8988T (cell line): ENCODE results near the gene SEC22A.

Source experiments
- DNase-seq: peaks from one replicate; pipeline ENCODE4 v3.0.0; 2011

SEC22A gene, protein sequence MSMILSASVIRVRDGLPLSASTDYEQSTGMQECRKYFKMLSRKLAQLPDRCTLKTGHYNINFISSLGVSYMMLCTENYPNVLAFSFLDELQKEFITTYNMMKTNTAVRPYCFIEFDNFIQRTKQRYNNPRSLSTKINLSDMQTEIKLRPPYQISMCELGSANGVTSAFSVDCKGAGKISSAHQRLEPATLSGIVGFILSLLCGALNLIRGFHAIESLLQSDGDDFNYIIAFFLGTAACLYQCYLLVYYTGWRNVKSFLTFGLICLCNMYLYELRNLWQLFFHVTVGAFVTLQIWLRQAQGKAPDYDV

DNA sequence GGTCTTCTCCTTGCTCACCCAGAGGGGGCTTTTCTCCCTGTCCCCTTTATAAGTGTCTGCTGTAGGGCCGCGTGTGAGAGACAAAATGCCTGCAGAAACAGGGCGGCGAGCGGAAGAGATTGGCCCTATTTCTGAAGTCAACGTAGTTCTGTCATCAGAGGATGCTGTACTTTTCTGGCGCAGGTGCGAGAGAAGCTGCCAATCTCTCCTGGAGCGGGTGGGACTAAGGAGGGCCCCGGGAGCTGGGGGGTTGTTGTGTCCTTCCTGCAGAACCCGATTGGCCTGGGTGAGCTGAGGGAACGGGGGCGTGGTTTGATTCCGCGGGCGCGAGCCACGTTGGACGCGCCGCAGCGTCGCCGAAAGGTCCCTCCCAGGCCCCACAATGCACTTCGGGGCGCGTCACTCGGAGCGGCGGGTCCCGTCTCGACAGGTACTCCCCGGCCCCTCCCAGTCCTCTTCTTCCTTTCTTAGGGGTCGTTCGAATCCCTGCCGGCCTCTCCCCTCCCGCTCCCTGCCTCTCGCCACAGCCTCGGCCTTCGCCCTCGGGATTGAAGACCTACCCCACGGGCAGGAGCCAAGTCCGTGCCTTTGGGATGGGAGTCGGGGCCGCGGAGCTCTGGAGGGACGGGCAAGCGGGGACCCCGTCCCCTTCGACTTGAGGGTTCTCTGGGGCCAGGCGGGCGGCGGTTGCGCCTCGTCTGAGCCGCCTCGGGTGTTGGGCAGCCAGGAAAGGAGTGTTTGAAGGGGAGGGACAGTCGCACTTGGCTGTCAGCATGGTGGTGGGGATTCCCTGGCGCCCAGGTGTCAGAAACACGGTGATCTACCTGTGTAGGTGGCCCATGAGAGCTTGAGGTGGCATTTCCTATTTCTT, at the start of gene SEC22A:
Gene SEC22A, plus strand, starts transcription at position 387 of the 871 bp plus-strand sequence. CDS start 7,275 bp downstream, outside the sequence.
- DNase-seq = peak; percentile 69

- DNase-seq = no peak
Measured at GRCh38 chr3:123152687-123153086, 49.1 kb upstream of the SEC22A start.

DNA sequence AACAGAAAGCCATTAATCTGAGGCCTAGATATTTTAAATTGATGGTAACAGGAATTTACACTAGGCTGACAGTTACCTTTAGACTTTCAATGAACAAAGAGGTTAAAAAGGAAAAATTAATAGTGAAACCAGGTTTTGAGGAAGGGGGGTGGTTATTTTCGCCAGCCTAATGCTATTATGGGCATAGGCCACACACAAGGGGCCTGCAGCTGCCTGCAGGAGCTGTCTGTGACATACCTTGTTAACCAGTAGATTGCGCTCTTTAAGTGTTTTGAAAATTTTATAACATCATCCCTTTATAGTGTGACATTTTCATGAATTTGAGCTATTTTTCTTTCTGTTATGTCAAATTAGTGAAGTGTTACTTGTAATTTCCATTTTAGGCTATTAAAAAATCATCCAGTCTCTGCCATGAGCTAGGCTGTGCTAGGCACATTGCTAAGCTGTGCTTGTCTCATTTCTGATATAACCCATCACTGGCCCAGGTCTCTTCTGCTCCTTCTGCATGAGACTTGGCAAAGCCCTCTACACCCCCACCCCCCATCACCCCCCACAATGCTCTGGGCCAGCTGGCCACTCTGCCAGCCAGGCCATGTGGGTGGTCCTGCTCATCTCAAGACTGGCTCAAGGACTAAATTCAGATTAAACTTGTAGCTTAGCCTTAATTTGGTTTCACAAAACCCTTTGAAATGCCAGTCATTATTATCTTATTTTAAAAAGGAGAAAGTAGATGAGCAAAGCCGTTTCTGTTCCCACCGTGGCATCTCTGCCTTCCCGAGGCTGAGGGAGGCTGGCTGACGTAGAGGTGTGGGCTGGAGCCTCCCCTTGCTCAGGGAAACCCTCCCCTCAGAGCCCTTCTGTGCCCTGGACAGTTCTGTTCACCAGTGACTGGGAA, 48.4 kb upstream of the SEC22A start:
- no peak for DNase-seq

DNA sequence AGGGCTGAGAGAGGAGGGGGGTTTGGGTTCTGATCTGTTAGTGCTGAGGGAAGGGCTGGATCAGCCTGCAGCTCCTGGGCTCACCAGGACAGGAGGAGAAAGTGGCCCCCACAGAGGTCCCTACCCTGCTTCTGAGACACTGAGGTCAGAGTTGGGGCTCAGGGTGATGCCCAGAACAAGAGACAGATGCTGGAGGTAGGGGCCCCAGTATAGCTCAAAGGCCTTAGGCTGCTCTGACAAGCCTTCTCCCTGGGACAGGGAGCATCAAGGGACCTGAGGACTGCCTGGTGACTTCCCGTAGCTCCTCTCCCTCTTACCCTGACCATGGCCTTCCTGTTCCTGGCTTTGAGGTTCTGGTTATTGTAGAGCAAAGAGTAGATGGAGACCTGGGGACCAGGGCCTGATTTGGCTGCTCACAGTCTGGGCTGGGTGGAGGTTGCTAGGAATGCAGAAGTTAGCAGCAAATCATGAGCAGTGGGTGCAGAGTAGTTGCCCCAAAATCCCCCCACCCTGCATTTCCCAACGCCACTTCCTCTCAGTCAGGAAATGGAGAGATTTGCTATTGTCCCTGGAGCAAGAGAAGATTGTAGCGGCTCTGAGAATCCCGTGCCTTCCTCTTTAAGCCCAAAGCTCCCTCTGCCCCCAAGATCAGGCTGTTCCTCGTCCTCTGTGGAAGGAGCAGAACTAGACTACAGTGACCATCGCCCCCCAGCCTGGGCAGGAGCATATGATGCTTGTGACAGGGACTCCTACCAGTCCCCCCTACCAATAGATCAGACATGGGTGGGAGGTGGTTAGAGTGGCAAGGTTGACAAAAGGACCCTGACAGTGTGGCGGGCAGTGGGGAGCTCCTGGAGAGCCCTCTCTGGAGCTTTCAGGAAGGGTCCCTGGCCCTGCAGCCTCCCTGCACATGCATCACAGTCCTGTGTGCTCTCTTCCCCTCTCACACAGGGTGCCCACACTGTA, 47.4 kb upstream of the SEC22A start:
- no peak for DNase-seq

DNA sequence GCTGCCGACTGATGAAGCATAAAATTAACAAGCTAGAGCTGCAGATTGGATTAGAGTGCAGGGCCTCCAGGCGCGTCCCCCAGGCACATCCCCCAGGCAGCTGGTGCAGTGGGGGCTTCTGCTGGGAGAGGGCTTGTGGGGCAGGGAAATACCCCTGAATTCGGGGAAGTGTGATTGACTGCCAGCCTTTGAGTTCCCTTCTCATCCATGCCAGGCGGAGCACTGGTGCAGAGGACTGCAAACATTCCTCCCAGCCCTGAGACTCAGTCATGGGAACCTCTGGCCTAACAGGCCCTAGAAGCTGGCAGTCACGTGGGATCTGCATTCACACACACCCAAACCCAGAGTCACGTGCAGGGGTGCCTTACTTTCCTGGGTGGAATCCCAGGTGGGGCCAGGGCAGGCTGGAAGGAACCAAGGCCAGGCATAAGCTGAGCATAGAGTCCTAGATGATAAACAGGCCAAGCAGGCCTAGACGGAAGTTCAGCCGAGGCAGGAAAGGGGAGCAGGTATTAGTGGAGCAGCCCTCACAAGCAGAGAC, 46.2 kb upstream of the SEC22A start:
- no peak for DNase-seq

GRCh38 chr3:123156276-123156995, 45.3 kb upstream of the SEC22A start:
- no peak for DNase-seq

- no peak for DNase-seq
Measured at GRCh38 chr3:123157209-123157597, 44.5 kb upstream of the SEC22A start.

GRCh38 chr3:123157598-123158287, 44.0 kb upstream of the SEC22A start:
- DNase-seq = no peak

DNA sequence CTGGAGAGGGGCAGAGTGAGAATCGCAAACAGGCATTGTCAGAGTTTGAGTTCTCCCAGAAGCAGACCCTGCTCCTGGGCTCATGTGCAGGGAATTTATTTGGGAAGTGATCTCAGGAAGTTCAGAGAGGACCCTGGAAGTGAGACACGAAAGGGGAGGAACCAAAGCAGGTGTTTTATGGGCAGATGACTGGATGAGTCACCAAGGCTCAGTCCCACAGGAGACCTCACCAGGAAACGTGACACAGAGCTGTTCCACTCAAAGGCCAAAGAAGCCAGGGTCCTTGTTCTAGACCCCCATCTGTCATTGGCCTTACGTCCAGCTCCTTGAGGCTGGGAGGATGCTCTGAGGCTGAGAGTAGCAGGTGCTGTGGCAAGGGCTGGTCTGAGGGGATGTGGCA, 43.4 kb upstream of the SEC22A start:
- DNase-seq = no peak

- DNase-seq = no peak
Measured at GRCh38 chr3:123158899-123159390, 42.8 kb upstream of the SEC22A start.

GRCh38 chr3:123159926-123160635, 41.7 kb upstream of the SEC22A start:
- DNase-seq = no peak

DNA sequence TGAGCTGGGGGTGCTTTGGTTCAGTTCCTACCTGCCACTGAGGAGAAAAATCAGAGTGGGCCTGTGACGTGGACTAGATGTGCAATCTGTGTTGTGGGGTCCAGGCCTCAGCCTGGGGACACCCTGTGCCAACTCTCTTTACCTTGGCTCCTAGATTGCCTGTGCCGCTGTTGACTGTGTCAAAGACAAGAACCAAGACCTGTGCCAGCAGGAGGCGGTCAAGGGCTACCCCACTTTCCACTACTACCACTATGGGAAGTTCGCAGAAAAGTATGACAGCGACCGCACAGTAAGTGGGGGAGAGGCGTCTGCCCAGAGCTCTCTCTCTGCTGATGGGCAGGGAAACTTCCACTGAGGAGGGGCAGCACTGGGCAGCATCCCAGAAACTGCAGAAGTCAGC, 40.6 kb upstream of the SEC22A start:
- DNase-seq = no peak

GRCh38 chr3:123163141-123163540, 38.6 kb upstream of the SEC22A start:
- DNase-seq = no peak

- no peak for DNase-seq
Measured at GRCh38 chr3:123165163-123165562, 36.6 kb upstream of the SEC22A start.

DNA sequence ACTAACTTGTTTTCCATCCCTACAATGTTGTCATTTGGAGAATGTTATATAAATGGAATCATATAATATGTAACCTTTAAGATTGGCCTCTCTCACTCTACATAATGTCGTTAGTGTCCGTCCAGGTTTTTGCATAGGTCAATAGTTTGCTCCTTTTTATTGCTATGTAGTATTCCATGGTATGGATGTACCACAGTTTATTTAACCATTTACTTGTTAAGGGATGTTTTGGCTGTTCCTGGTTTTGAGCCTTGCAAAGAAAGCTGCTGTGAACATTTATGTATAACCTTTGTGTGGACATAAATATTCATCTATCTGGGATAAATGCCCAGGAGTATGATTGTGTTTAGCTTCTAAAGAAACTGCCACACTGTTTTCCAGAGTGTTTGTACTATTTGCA, 34.1 kb upstream of the SEC22A start:
- DNase-seq = no peak

GRCh38 chr3:123168122-123168521, 33.6 kb upstream of the SEC22A start:
- no peak for DNase-seq

- no peak for DNase-seq
Measured at GRCh38 chr3:123168605-123169004, 33.1 kb upstream of the SEC22A start.

- DNase-seq = no peak
Measured at GRCh38 chr3:123169492-123169929, 32.2 kb upstream of the SEC22A start.

GRCh38 chr3:123169930-123170329, 31.8 kb upstream of the SEC22A start:
- no peak for DNase-seq
